ENCODE measurements around the gene ENSA.
"Not testable (repeated sequence)": the region's sequence is repeated elsewhere in the genome, so short reads cannot be mapped to it uniquely, and the experiment has no call there.

The ENSA gene

DNA sequence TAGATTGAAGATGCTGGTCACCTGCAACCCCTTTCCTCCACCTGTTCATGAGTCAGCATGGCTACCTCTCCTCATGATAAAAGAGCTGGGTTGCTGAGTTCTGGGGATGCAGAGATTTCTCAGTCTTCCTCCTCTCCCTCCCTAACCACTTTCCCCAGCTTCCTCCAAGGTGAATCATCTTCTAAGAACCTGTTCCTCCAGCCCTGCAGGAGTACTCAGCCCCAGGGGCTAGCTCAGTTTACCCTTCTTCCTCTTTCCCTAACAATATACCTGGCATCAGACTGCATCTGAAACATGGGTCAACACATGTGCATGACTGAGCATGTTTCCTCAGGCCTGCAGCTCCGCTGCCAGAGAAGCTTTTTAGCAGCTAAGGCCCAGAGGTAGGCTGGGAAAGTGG, 5.3 kb downstream of the ENSA start:
- in situ Hi-C loops (cut with MboI; ENCODE audit: low pct_unique_long_range_greater_than_20kb, low sequenced_read_pairs); DNase-seq: not testable (repeated sequence)

DNA sequence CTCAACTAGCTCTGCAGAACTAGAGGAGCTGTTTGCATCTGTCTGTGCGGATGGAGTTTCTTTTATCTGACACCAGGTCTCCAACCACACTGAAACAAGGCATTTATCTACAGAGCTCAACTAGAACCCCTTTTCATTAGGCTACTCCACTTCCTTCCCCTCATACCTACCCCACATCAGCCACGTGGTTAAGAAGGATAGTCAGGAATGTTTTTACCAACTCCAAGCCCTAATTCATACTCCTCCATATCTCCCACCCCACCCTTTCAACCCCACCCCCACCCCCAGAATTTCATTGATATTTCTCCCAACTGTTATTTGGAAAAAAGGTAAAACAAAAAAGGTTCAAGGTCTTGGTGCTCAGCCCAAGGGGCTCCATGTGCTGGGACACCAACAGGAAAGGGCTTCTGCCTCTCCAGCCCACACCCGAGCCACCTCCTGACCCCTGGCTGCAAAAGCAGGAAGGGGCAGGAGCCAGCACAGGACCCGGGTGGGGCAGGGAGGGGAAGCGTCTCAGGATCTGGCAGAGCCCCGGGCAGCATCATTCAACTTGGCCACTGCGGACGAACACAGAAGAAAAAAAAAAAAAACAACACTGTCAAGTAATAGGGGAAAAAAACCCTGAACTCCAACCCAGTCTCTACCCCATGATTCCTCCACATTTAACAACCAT, 7.0 kb downstream of the ENSA start:
- DNase-seq, result no peak
- in situ Hi-C loops (cut with MboI; ENCODE audit: low pct_unique_long_range_greater_than_20kb, low sequenced_read_pairs), result no loop called here

DNA sequence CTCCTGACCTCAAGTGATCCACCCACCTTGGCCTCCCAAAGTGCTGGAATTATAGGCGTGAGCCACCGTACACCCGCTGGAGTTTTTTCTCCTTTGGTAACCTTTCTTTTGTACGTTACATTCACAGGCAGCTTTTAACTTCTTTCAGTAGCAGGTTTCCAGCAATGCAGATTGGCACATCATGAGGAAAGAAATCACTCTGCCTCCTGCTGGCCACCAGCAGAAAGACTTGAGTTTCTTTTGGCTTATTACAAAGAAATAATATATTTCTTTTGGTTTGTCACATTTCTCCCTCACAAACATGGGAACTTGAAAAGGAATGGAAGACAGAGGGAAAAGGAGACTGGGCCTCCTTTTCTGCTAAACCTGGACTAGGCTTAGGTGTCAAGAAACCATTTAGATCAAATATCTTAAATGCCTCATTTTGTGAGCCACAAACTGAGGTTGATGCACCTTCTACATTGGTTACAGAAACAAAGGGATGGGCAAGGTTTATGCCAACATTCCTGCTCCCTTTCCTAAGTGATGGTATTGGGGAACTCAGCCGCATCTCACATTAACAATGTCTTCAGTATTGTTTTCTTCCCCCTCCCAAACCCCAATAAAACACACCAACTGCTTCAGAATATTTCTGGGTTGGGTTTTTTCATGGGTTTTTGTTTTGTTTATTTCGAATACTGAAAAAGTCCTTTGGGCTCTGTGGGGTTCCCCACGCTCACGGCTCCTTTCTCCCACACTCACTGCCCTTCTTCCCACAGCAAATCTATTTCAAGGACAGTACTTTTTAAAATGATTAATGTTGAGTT, 7.7 kb downstream of the ENSA start:
- DNase-seq, result peak; percentile 62
- in situ Hi-C loops (cut with MboI; ENCODE audit: low pct_unique_long_range_greater_than_20kb, low sequenced_read_pairs), result no loop called here

DNA sequence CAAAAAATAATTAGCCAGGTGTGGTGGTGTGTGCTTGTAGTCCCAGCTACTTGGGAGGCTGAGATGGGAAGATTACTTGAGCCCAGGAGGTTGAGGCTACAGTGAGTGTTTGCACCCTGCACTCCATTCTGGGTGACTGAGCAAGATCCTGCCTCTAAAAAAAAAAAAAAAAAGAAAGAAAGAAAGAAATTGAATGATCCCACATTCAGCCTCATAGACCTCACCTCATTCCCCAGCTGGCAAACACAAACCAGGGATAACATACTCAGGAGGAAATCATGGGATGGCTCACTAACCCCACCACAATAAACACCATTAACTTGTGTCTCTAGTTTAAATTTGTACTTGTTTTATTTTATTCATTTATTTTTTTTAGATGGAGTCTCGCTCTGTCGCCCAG, 8.5 kb downstream of the ENSA start:
- no peak for DNase-seq
- in situ Hi-C loops (cut with MboI; ENCODE audit: low pct_unique_long_range_greater_than_20kb, low sequenced_read_pairs), result no loop called here

DNA sequence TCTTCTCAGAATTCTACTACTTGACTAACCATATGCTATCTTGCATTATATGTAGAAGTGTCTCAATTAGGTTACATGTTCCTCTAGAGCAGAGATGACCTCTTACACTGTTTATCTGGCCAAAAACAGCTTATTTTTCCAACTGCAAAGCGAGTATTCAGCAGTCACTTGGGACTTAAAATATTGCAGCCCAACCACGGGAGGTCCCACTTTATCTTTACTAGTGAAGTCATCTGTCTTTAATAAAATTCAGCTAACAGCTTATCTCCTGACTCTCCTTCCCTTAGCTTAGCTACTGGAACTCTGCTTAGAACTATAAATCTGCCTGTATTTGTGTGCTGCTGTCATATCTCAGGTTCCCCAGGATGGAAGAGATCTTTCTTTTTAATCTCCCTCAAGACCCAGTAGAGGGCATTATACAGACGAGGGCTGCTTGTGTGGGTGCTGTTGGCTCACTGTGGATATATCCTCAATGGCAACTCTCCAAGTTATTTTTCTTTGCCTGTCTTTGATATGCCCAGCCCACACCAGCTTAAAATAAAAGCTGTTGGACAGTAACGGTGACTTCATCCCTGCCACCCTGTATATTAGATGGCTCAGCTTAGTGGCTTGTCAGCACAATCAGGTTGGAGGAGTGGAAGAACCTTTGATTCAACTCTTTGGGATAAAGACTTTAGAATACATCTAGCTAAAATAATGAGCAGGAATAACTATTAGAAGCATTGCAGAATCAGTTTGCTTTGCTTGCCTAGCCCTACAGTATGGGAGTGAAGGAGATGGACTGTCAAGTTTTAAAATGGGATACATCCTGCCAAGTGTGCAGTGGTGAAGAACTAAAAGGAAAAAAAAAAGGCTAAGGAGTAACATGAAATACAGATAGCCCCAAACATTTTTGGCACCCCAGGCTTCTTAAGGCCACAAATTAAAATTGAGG, 9.6 kb downstream of the ENSA start:
- DNase-seq, result peak; percentile 49
- in situ Hi-C loops (cut with MboI; ENCODE audit: low pct_unique_long_range_greater_than_20kb, low sequenced_read_pairs), result no loop called here

DNA sequence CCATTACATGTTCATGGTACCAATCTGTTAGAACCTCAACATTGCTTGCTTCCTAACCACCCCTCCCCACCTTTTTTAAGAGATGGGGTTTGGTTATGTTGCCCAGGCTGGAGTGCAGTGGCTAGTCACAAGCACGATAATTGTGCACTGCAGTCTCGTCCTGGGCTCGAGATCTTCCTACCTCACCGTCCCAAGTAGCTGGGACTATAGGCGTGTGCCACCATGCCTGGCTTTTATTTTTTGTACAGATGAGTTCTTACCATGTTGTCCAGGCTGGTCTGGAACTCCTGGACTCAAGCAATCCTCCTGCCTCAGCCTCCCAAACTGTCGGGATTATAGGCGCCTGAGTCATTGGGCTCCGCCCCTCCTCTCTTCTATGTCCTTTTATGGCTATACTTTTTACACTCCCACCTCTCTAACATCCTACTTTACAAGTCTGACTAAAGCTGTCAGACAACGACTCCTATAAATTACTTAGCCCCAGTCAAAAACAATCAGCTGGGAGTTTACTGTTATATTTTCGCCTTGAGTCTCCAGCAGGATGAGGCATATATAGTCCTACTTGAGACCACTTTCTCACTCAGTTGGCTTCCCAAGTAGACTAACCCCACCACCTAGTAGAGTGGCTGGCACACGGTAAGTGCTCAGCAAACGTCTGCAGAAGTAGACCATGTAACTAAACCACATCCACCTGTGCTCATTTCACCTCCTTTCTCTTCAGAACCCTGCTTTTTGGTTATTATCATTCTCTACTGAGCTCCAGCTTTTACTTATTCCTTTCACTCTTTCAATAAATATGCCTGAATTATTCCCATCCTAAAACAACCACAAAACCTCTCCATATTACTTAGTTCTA, 13.8 kb downstream of the ENSA start:
- in situ Hi-C loops (cut with MboI; ENCODE audit: low pct_unique_long_range_greater_than_20kb, low sequenced_read_pairs), result no loop called here
- DNase-seq, result no peak

DNA sequence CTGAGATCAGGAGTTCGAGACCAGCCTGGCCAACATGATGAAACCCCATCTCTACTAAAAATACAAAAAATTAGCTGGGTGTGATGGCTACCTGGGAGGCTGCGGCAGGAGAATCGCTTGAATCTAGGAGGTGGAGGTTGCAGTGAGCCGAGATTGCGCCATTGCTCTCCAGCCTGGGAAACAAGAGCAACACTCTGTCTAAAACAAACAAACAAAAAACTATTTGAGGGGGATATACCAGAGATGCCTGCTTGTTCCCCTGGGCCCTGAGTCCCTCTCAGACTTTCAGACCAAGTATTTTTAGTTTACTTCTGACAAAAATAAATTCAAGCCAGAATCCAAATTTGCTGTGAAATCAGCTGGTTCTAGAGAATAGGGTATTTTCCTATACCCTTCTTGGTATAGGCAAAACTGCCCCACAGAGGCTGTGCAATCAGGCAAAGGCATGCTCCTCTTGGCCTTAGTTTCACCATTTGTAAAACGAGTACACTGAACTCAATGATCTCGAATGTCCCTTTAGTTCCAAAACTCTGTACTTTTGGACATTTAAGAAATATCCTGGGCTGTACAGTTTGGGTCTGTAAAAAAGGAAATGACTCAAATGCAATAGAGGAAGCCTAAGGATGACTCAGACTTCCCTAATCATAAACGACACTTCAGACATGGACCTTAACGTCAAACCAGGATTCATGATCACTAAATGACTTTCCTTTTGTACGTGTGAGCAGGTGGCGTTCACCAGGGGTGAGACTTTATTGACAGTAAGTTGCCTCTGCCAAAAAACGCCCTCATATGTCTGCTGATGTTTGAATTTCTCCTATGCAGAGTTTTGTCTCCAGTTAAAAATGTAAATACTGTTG, 16.1 kb downstream of the ENSA start:
- peak; percentile 88 for DNase-seq
- in situ Hi-C loops (cut with MboI; ENCODE audit: low pct_unique_long_range_greater_than_20kb, low sequenced_read_pairs), result no loop called here

DNA sequence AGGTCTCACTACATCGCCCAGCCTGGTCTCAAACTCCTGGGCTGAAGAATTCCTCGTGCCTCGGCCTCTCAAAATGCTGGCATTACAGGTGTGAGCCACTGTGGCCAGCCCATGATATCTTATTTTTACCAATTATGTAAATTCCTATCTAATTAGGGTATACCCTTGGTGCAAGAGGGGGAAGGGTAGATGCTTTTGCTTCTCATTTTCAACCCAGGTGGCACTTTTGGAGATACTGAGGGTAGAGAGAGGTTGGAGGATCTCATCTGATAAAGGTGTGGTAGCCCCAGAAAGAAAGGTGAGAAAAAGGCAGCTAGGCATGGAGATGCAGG, 17.4 kb downstream of the ENSA start:
- in situ Hi-C loops (cut with MboI; ENCODE audit: low pct_unique_long_range_greater_than_20kb, low sequenced_read_pairs), result no loop called here
- DNase-seq, result no peak

DNA sequence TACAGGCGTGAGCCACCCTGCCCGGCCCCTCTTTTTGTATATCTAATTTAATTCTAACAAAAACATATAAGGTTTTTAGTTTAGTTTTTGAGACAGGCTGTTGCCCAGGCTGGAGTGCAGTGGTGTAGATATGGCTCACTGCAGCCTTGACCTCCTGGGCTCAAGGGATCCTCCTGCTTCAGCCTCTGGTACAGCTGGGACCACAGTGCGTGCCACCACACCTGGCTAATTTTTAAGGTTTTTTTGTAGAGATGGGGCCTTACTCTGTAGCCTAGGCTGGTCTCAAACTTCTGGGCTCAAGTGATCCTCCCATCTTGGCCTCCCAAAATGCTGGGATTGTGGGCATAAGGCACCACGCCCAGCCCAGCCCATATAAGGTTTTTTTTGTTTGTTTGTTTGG, 18.8 kb downstream of the ENSA start:
- in situ Hi-C loops (cut with MboI; ENCODE audit: low pct_unique_long_range_greater_than_20kb, low sequenced_read_pairs), result no loop called here
- DNase-seq, result no peak

DNA sequence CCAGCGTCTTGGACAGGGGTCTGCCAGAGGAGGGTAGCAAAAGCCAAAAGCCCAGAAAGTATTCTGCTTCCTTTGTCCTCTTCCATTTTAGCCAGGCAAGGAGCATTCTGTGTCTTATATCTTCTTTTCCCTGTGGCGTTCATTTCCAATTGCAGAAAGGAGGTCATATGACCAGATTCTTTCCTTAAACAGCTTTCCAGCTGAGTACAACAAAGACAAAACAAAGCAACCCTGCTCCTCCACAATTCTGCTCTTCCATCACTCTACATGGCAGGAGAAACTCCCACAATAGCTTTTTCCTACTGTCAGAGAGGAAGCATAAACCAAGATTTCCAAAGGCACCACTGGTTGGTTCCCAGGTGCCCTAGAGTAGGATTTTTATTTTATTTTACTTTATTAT, 19.7 kb downstream of the ENSA start:
- no peak for DNase-seq
- in situ Hi-C loops (cut with MboI; ENCODE audit: low pct_unique_long_range_greater_than_20kb, low sequenced_read_pairs), result no loop called here

DNA sequence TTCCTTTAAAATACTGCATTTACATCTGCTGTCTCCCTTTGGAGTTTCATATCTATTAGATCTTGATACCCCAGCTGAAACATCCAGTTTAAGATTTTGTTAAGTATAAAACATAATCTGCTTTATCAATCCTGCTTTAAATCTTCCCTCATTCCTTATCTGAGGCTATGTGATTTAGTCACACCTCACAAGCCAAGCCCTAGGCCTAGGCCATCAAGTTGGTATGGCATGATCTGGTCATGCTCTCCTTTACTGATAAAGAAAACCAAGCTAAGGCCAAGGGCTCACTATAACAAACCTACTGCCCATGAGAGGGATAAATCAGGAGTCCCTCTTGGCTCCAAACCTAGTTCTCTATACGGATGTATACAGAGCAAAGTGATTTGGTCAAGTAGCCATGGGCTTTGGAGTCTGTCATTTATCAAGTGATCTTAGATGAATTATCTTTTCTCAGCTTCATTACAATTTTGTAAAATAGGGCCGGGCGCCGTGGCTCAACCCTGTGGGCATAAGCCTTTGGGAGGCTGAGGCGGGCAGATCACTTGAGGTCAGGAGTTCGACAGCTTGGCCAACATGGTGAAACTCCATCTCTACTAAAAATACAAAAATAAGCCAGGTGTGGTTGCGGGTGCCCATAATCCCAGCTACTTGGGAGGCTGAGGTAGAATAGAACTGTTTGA, 22.8 kb downstream of the ENSA start:
- no peak for DNase-seq
- in situ Hi-C loops (cut with MboI; ENCODE audit: low pct_unique_long_range_greater_than_20kb, low sequenced_read_pairs), result no loop called here

DNA sequence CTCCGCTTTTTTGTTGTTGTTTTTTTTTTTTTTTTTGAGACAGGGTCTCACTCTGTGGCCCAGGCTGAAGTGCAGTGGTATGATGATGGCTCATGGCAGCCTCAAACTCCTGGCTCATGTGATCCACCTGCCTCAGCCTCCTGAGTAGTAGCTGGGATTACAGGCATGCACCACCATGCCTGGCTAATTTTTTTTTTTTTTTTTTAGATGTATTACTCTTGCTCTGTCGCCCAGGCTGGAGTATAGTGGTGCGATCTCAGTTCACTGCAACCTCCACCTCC, 24.0 kb downstream of the ENSA start:
- in situ Hi-C loops (cut with MboI; ENCODE audit: low pct_unique_long_range_greater_than_20kb, low sequenced_read_pairs), result not testable (repeated sequence)

DNA sequence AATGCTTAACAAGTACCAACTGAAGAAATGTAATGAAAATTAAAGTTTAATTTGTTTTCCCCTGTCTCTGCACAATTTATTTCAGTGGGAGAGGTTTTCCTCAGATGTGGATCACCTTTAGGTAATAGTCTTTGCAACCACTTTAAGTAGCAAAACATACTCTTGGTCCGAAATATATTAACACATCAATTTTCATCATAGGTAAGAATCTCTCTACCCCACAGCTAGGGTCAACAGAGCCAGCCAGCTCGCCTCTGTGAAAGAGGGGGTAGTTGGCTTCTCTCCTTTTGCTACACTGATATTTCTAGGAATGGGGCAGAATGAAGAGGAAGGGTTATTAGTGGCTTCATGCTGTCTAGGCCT, 25.2 kb downstream of the ENSA start:
- DNase-seq, result no peak
- in situ Hi-C loops (cut with MboI; ENCODE audit: low pct_unique_long_range_greater_than_20kb, low sequenced_read_pairs), result no loop called here

More for the DNA sequence above, 24.0 kb downstream of the ENSA start:
- DNase-seq, result not testable (repeated sequence)

DNA sequence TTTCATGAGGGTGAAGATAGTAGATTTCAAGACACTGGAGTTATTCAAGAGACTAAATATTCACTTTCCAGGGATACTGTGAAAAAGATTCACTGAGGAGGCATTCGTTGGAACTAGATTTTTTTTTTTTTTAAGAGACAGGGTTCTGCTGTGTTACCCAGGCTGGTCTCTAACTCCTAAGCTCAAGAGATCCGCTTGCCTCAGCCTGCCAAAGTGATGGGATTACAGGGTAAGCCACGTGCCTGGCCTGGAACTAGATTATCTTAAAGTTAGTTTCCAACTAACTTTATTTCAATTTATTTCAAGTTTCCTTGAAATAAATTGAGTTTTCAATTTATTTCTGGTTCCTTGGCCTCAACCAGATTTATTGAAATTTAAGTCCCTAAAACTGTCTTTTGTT, 25.7 kb downstream of the ENSA start:
- no peak for DNase-seq
- in situ Hi-C loops (cut with MboI; ENCODE audit: low pct_unique_long_range_greater_than_20kb, low sequenced_read_pairs), result no loop called here

DNA sequence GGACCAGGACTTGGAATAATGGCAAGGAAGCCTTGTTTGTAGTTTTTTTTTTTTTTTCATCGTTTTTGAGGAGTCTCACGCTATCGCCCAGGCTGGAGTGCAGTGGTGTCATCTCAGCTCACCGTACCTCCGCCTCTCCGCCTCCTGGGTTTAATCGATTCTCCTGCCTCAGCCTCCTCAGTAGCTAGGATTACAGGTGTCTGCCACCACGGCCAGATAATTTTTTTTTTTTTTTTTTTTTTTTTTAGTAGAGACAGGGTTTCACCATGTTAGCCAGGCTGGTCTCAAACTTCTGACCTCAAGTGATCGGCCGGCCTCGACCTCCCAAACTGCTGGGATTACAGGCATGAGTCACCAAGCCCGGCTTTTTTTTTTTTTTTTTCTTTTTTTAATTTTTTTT, 27.0 kb downstream of the ENSA start:
- DNase-seq; in situ Hi-C loops (cut with MboI; ENCODE audit: low pct_unique_long_range_greater_than_20kb, low sequenced_read_pairs): not testable (repeated sequence)

DNA sequence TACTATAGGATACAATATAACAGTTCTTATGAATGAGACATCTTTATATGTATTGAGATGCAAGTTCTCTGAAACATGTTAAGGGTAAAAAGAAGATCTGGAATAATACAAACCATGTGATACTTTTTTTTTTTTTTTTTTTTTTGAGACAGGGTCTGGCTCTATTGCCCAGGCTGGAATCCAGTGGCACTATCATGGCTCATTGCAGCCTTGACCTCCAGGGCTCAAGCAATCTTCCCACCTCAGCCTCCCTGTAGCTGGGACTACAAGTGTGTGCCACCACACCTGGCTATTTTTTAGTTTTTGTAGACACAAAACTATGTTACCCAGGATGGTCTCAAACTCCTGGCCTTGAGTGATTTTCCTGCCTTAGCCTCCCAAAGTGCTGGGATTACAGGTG, 27.9 kb downstream of the ENSA start:
- in situ Hi-C loops (cut with MboI; ENCODE audit: low pct_unique_long_range_greater_than_20kb, low sequenced_read_pairs), result no loop called here
- DNase-seq, result no peak

DNA sequence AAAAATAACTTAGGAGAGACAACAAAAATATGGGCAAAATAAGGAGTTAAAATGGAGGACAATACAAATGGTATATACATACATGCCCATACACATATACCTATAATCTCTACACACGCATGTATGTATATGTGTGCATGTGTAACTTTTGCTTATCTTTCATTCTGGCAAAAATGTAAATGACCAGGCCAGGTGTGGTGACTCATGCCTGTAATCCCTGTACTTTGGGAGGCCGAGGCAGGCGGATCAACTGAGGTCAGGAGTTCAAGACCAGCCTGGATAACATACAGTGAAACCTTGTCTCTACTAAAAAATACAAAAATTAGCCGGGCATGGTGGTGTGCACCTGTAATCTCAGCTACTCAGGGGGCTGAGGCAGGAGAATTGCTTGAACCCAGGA, 31.1 kb downstream of the ENSA start:
- DNase-seq; in situ Hi-C loops (cut with MboI; ENCODE audit: low pct_unique_long_range_greater_than_20kb, low sequenced_read_pairs): not testable (repeated sequence)

DNA sequence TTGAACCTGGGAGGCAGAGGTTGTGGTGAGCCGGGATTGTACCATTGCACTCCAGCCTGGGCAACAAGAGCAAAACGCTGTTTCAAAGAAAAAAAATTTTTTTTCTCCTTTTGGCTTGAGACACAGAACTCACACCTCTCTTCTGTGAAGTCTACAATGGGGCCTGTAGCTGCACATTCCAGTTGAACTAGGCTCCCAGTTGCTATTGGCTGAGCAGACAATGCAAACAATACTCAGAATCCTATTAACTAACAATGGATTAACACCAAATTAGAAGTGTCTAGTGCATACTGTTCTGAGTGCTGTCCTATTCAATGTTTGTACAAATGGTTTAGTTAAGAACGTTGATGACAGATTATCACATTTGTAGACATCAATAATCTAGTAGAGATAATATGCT, 32.4 kb downstream of the ENSA start:
- in situ Hi-C loops (cut with MboI; ENCODE audit: low pct_unique_long_range_greater_than_20kb, low sequenced_read_pairs), result no loop called here

More for the DNA sequence above, 32.4 kb downstream of the ENSA start:
- no peak for DNase-seq

Data from KBM-7 (cell line).